Kidney (tissue), 22 donors: ENCODE data around the gene KIAA0040. TPM values are rescaled to one million over a fixed set of nuclear protein-coding genes. Genes with fewer than 3 reads are reported as not detected.

Experiments used
- DNase-seq, 5 donors: peaks; one replicate each; pipeline ENCODE4 v3.0.0-alpha.2; 2013 to 2020
- FAIRE-seq: peaks from 2 replicates; lab custom pipeline; 2012; peaks lifted over from hg19 to GRCh38; lab: Jason Lieb, UNC
- H3K27ac ChIP-seq, 2 donors: one replicate each; pipeline ENCODE4 v1.7.0; 2013; ENCODE audit warnings: low read depth in 2 of 2, low read length in 2 of 2, inconsistent platforms in 1 of 2
- H3K27me3 ChIP-seq: one replicate; pipeline ENCODE4 v1.7.1; 2013; ENCODE audit warnings: low read length, inconsistent platforms; ENCODE audit not compliant: control insufficient read depth, insufficient read depth
- H3K36me3 ChIP-seq, 3 donors: one replicate each; pipeline versions ENCODE4 v1.7.0 to v1.7.1; 2013; ENCODE audit warnings: low read length in 3 of 3, control low read depth in 1 of 3, inconsistent platforms in 1 of 3; ENCODE audit not compliant: insufficient read depth in 3 of 3, control insufficient read depth in 2 of 3
- H3K4me1 ChIP-seq, 3 donors: one replicate each; pipeline versions ENCODE4 v1.7.0 to v1.7.1; 2013; ENCODE audit warnings: low read length in 3 of 3, inconsistent platforms in 1 of 3, low read depth in 1 of 3; ENCODE audit not compliant: control insufficient read depth in 2 of 3, insufficient read depth in 2 of 3
- H3K4me3 ChIP-seq, 3 donors: one replicate each; pipeline versions ENCODE4 v1.7.0 to v1.8.1; 2013; ENCODE audit warnings: low read length in 3 of 3, control low read depth in 1 of 3, inconsistent platforms in 1 of 3
- H3K9ac ChIP-seq, 3 donors: one replicate each; pipeline versions ENCODE4 v1.7.0 to v1.7.1; 2013; ENCODE audit warnings: low read length in 3 of 3, control low read depth in 1 of 3, inconsistent platforms in 1 of 3
- H3K9me3 ChIP-seq, 3 donors: one replicate each; pipeline versions ENCODE4 v1.7.0 to v1.7.1; 2013; ENCODE audit warnings: low read length in 3 of 3, control low read depth in 1 of 3, inconsistent platforms in 1 of 3; ENCODE audit not compliant: control insufficient read depth in 2 of 3, insufficient read depth in 1 of 3
- intact Hi-C: fragments of 100-400 bp; cut with DNase I; formaldehyde crosslinking; loops from one replicate; pipeline ENCODE4 v1.11.1; 2022
- long read RNA-seq, 10 donors: library from polyadenylated mRNA in 1 of 10; unstranded in 1 of 10; transcript quantifications; one replicate each; pipeline ENCODE4 v2.0.0 and lab custom pipeline, GENCODE V29; 2021 to 2026
- polyA plus RNA-seq: library from polyadenylated mRNA; stranded (reverse); fragments of 350-450 nt; fragmentation: Illumina TruSeq; extraction: RNeasy Lipid Tissue Mini Kit (QIAGEN cat#74804); gene quantifications from one replicate; pipeline ENCODE4 v1.2.3, GENCODE V29; 2014; ENCODE audit warnings: low read depth, low replicate concordance; ENCODE audit not compliant: insufficient read depth
- total RNA-seq: library from RNA; stranded (reverse); fragmentation: NEBNext Ultra II Directional; extraction: Animal tissue kit (Norgen Biotek cat#: 25700); gene quantifications from one replicate; pipeline ENCODE4 v1.2.1, GENCODE V29; 2021
- TF ChIP-seq, protein P1 (sequence below): IDR thresholded peaks from 3 replicates; pipeline ENCODE4 v1.5.1; 2012; ENCODE audit warnings: mild to moderate bottlenecking, moderate library complexity, borderline replicate concordance; ENCODE audit not compliant: insufficient read depth; ENCODE audit errors: extremely low read depth
- donor health status: control.
- donor health status: control.
- donor health status: control.
- donor health status: control.
- donor health status: control.
- donor health status: DM: yes; HTN: yes; CAD: no.
- donor health status: Normal renal cell carcinoma (clear cell type).

KIAA0040 gene
- total RNA-seq = 34.1 TPM
- polyA plus RNA-seq = 20.0 TPM
- long read RNA-seq, donor 1, full-length matches to known transcripts = 4 of 4 reads
- long read RNA-seq, donor 1, partial matches to known transcripts = 0 of 4 reads
- long read RNA-seq, donor 1, other reads (novel, unspliced or antisense) = 0 of 4 reads
- long read RNA-seq, donor 2, full-length matches to known transcripts = 3 of 3 reads
- long read RNA-seq, donor 2, partial matches to known transcripts = 0 of 3 reads
- long read RNA-seq, donor 2, other reads (novel, unspliced or antisense) = 0 of 3 reads
- long read RNA-seq, donor 3, full-length matches to known transcripts = 6 of 6 reads
- long read RNA-seq, donor 3, partial matches to known transcripts = 0 of 6 reads
- long read RNA-seq, donor 3, other reads (novel, unspliced or antisense) = 0 of 6 reads
- long read RNA-seq, donor 4, full-length matches to known transcripts = 4 of 4 reads
- long read RNA-seq, donor 4, partial matches to known transcripts = 0 of 4 reads
- long read RNA-seq, donor 4, other reads (novel, unspliced or antisense) = 0 of 4 reads
- long read RNA-seq, donor 5, full-length matches to known transcripts = 1 of 1 reads
- long read RNA-seq, donor 5, partial matches to known transcripts = 0 of 1 reads
- long read RNA-seq, donor 5, other reads (novel, unspliced or antisense) = 0 of 1 reads
- long read RNA-seq, donor 6, full-length matches to known transcripts = 3 of 3 reads
- long read RNA-seq, donor 6, partial matches to known transcripts = 0 of 3 reads
- long read RNA-seq, donor 6, other reads (novel, unspliced or antisense) = 0 of 3 reads
- long read RNA-seq, donor 7, full-length matches to known transcripts = 7 of 12 reads
- long read RNA-seq, donor 7, partial matches to known transcripts = 0 of 12 reads
- long read RNA-seq, donor 7, other reads (novel, unspliced or antisense) = 5 of 12 reads
- long read RNA-seq, donor 8, full-length matches to known transcripts = 4 of 4 reads
- long read RNA-seq, donor 8, partial matches to known transcripts = 0 of 4 reads
- long read RNA-seq, donor 8, other reads (novel, unspliced or antisense) = 0 of 4 reads
- long read RNA-seq, donor 9, full-length matches to known transcripts = 1 of 1 reads
- long read RNA-seq, donor 9, partial matches to known transcripts = 0 of 1 reads
- long read RNA-seq, donor 9, other reads (novel, unspliced or antisense) = 0 of 1 reads
- long read RNA-seq, donor 10, full-length matches to known transcripts = 4 of 4 reads
- long read RNA-seq, donor 10, partial matches to known transcripts = 0 of 4 reads
- long read RNA-seq, donor 10, other reads (novel, unspliced or antisense) = 0 of 4 reads

DNA sequence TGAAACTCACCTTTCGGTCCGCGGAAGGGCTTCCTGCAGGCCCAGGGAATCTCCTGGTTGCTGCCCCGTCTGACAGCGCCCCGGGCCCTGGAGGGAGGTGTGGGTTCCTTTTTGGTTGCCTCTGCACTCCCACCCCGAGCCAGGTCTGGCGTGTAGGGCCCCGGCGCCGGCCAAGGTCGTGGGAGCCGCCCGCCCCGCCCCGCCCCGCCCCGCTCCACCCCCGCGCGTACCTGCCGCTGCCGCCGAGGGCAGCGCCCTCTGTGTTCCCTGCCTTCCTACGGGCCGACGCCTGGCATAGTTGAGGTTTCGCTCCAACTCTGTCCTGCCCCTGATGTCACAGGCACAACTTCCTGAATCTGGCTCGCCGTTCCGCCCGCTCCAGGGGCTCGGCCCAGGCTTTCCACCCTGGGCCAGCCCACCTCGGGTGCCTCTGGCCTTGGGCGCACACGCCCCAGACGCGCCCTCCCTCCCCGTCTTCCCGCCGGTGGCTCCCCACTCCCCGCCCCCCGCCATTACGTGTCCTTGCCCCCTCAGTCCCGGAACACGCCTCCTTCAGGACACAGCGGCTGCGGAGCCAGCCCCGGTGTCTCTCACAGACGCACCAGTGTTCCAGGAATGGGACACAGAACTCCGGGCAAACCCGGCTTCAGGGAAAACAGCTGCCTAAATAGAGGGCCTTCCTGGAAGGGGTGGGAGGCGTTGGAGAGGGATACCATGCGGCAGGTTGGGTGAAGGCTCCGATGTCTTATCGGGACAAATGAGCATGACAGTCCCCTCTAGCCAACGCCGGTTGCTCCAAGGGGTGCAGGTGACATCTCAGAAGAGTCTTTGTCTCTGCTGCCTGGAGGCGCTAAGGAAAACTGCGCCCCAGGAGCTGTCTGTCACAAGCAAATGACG lies at the start of gene KIAA0040:
KIAA0040 (minus strand) TSS at position 147 of the 897 bp plus-strand sequence. CDS start 31,763 bp downstream, outside the sequence.
- peak; percentile 74 to 93 (median 79) for DNase-seq
- no peaks in the 10 kb centered on the region for H3K36me3 ChIP-seq
- peaks cover 0 to 21% (median 10%) of the 10 kb centered on the region in 3 donors for H3K4me1 ChIP-seq
- peak within 1 kb of the TSS; percentile 71 to 98 (median 93) for H3K4me3 ChIP-seq
- peak within 1 kb of the TSS; percentile 88 to 93 for H3K27ac ChIP-seq
- peak within 1 kb of the TSS; percentile 68 to 97 (median 94) for H3K9ac ChIP-seq
- TF ChIP-seq, protein P1, sequence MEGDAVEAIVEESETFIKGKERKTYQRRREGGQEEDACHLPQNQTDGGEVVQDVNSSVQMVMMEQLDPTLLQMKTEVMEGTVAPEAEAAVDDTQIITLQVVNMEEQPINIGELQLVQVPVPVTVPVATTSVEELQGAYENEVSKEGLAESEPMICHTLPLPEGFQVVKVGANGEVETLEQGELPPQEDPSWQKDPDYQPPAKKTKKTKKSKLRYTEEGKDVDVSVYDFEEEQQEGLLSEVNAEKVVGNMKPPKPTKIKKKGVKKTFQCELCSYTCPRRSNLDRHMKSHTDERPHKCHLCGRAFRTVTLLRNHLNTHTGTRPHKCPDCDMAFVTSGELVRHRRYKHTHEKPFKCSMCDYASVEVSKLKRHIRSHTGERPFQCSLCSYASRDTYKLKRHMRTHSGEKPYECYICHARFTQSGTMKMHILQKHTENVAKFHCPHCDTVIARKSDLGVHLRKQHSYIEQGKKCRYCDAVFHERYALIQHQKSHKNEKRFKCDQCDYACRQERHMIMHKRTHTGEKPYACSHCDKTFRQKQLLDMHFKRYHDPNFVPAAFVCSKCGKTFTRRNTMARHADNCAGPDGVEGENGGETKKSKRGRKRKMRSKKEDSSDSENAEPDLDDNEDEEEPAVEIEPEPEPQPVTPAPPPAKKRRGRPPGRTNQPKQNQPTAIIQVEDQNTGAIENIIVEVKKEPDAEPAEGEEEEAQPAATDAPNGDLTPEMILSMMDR = no peak
- no peak for FAIRE-seq
- intact Hi-C loops = no loop called here
- H3K9me3 ChIP-seq = no peaks in the 10 kb centered on the region
- no peaks in the 10 kb centered on the region for H3K27me3 ChIP-seq

DNA sequence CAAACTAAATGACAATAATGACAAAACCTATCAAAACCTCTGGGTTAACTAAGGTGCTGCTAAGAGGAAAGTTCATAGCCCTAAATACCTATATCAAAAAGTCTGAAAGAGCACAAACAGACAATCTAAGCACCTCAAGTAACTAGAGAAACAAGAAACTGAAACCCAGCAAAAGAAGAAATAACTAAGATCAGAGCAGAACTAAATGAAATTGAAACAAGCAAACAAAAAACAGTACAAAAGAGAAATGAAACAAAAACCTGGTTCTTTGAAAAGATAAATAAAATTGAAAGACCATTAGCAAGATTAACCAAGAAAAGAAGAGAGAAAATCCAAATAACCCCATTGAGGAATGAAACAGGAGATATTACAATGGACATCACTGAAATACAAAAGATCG lies 44.8 kb upstream of the KIAA0040 start:
- TF ChIP-seq, protein P1 = no peak
- H3K4me1 ChIP-seq = no peaks in the 10 kb centered on the region
- no peak for FAIRE-seq
- no peak overlapping the region for H3K9ac ChIP-seq
- H3K27ac ChIP-seq = no peak overlapping the region
- no peak for DNase-seq
- H3K9me3 ChIP-seq = no peaks in the 10 kb centered on the region
- no peak overlapping the region for H3K4me3 ChIP-seq
- no peaks in the 10 kb centered on the region for H3K36me3 ChIP-seq
- H3K27me3 ChIP-seq = no peaks in the 10 kb centered on the region
- intact Hi-C loops = no loop called here

DNA sequence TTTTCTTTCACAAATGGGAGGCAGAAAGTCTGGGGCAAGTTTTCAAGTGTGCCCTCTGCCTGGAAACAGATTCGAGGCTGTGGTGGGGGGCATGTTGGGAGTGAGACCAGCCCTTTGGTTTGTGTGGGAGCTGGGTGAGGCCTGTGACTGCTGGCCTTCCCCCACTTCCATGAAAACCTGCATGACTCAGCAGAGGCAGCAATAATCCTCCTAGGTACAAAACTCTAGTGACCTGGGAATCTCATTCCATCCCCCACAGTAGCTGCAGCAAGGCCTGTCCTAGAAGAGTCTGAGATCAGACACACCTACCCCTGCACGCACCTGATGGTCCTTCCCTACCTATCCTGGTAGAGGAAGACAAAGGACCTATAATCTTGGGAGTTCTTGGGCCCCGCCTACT lies 42.1 kb upstream of the KIAA0040 start:
- Histone ChIP-seq H3K27me3 (no peaks in the 10 kb centered on the region), H3K27ac (no peak overlapping the region), H3K9me3 (no peaks in the 10 kb centered on the region), H3K4me3 (no peak overlapping the region), H3K36me3 (no peaks in the 10 kb centered on the region), H3K9ac (no peak overlapping the region), H3K4me1 (no peaks in the 10 kb centered on the region)
- intact Hi-C loops = no loop called here
- FAIRE-seq (no peak), DNase-seq (no peak)
- TF ChIP-seq, protein P1 = no peak
